ENCODE results near the gene VAMP5. TPM values are rescaled to one million over a fixed set of nuclear protein-coding genes. Genes with fewer than 3 reads are reported as not detected.

Gene VAMP5
- 0.87 and 2.6 TPM in 2 replicates for total RNA-seq (2014; rRNA removed; shearing (Covaris generic))
- polyA plus RNA-seq (2016; fragmentation: Nextera tagmentation; extraction: Ambion mirVana), result 5.5 and 7.8 TPM in 2 replicates
- long read RNA-seq, partial matches to known transcripts, result 0 of 2 reads
- long read RNA-seq, other reads (novel, unspliced or antisense), result 0 of 2 reads

GRCh38 chr2:85584354-85584856, at the start of gene VAMP5:
Gene VAMP5, plus strand, starts transcription at chr2:85584431. Its CDS starts 60 bp downstream, at chr2:85584491.
- DNase-seq (ENCODE audit: low spot score) (peak; percentile 55), ATAC-seq (peak; percentile 87)
- 0 out of 2 replicates have a peak, but pooled peaks cover 3% of the 10 kb centered on the region for H3F3A ChIP-seq (replicated peaks; ENCODE audit: low read depth)
- H3K36me3 ChIP-seq (ENCODE audit: insufficient read depth), result no peaks in the 10 kb centered on the region
- H3K9me2 ChIP-seq (ENCODE audit: insufficient read depth), result no peaks in the 10 kb centered on the region
- H3K27ac ChIP-seq (ENCODE audit: low read depth), result no peak within 1 kb of the TSS
- H3K27ac Mint-ChIP-seq, result no peak within 1 kb of the TSS
- H3K4me3 Mint-ChIP-seq, result peak within 1 kb of the TSS; percentile 67
- 0 out of 3 replicates have a peak, but pooled peaks cover 3% of the 10 kb centered on the region for H3K9me3 Mint-ChIP-seq
- peaks cover 31% of the 10 kb centered on the region for H3K27me3 ChIP-seq (ENCODE audit: insufficient read depth)
- peaks cover 10% of the 10 kb centered on the region; the same call in 1 of the 3 replicates for H3K36me3 Mint-ChIP-seq (ENCODE audit: low read depth)
- peak within 1 kb of the TSS; percentile 86 for H3K4me2 ChIP-seq
- no peaks in the 10 kb centered on the region for H4K20me1 ChIP-seq (replicated peaks; ENCODE audit: insufficient read depth)
- H3K4me1 ChIP-seq (ENCODE audit: insufficient read depth), result peaks cover 13% of the 10 kb centered on the region; the same call in 1 of the 2 replicates
- no peak for TF ChIP-seq ZNF331 (CRISPR knock-in tag; IDR thresholded peaks at IDR 0.05; ENCODE audit: low read depth)
- no peak for TF ChIP-seq CTCF (conservative IDR thresholded peaks at IDR 0.05; ENCODE audit: low read depth in 2 of 2)
- TF ChIP-seq JUNB (IDR thresholded peaks at IDR 0.05; ENCODE audit: unreplicated experiment), result no peak
- TF ChIP-seq POLR2AphosphoS5 (IDR thresholded peaks at IDR 0.05; ENCODE audit: low read depth), result peak; percentile 48; the same call in 1 of the 2 replicates
- no peak for TF ChIP-seq EZH2phosphoT487 (IDR thresholded peaks at IDR 0.05; ENCODE audit: unreplicated experiment)
- no peak for TF ChIP-seq ZNF114 (CRISPR knock-in tag; IDR thresholded peaks at IDR 0.05)
- peak within 1 kb of the TSS; percentile 95 for H2AFZ ChIP-seq
- H3K79me2 ChIP-seq (replicated peaks; ENCODE audit: insufficient read depth), result no peaks in the 10 kb centered on the region
- peaks cover 14% of the 10 kb centered on the region for H3K4me1 Mint-ChIP-seq
- peaks cover 28% of the 10 kb centered on the region for H3K27me3 Mint-ChIP-seq (ENCODE audit: insufficient read depth, low read depth, poor library complexity)
- peak within 1 kb of the TSS; percentile 65 for H3K4me3 ChIP-seq

GRCh38 chr2:85534881-85535280, 49.4 kb upstream of the VAMP5 start:
- Mint-ChIP-seq H3K4me3 (no peak overlapping the region), H3K4me1 (peaks cover 16% of the 10 kb centered on the region), H3K9me3 (peaks cover 3% of the 10 kb centered on the region; the same call in 2 of the 3 replicates), H3K27me3 (ENCODE audit: insufficient read depth, low read depth, poor library complexity) (peaks cover 16% of the 10 kb centered on the region), H3K27ac (no peak overlapping the region), H3K36me3 (ENCODE audit: low read depth) (peaks cover 12% of the 10 kb centered on the region)
- H3K79me2 ChIP-seq (replicated peaks; ENCODE audit: insufficient read depth), result peaks cover 18% of the 10 kb centered on the region
- H3F3A ChIP-seq (replicated peaks; ENCODE audit: low read depth), result 0 out of 2 replicates have a peak, but pooled peaks cover 2% of the 10 kb centered on the region
- H3K27ac ChIP-seq (ENCODE audit: low read depth), result no peak overlapping the region
- peaks cover 1% of the 10 kb centered on the region; the same call in 1 of the 2 replicates for H3K36me3 ChIP-seq (ENCODE audit: insufficient read depth)
- DNase-seq (ENCODE audit: low spot score), result no peak
- H3K4me2 ChIP-seq, result no peak overlapping the region
- no peak overlapping the region for H3K4me3 ChIP-seq
- H3K9me2 ChIP-seq (ENCODE audit: insufficient read depth), result no peaks in the 10 kb centered on the region
- H4K20me1 ChIP-seq (replicated peaks; ENCODE audit: insufficient read depth), result peaks cover 3% of the 10 kb centered on the region
- no peak for ATAC-seq
- no peaks in the 10 kb centered on the region for H3K27me3 ChIP-seq (ENCODE audit: insufficient read depth)
- no peak for TF ChIP-seq ZNF331 (CRISPR knock-in tag; IDR thresholded peaks at IDR 0.05; ENCODE audit: low read depth)
- H2AFZ ChIP-seq, result no peak overlapping the region
- peaks cover 7% of the 10 kb centered on the region; the same call in 1 of the 2 replicates for H3K4me1 ChIP-seq (ENCODE audit: insufficient read depth)

GRCh38 chr2:85536479-85536878, 47.8 kb upstream of the VAMP5 start:
- H3K27ac ChIP-seq (ENCODE audit: low read depth), result no peak overlapping the region
- no peak overlapping the region for H3K4me3 ChIP-seq
- DNase-seq (ENCODE audit: low spot score), result no peak
- no peak for TF ChIP-seq JUNB (IDR thresholded peaks at IDR 0.05; ENCODE audit: unreplicated experiment)
- TF ChIP-seq ZNF462 (CRISPR knock-in tag; IDR thresholded peaks at IDR 0.05), result no peak

More at GRCh38 chr2:85536479-85536878, 47.8 kb upstream of the VAMP5 start:
- peak overlapping the region; percentile 32; the same call in 2 of the 3 replicates for H3K4me3 Mint-ChIP-seq
- no peak overlapping the region for H3K27ac Mint-ChIP-seq
- H3K27me3 ChIP-seq (ENCODE audit: insufficient read depth), result no peaks in the 10 kb centered on the region
- peaks cover 23% of the 10 kb centered on the region for H3K4me1 Mint-ChIP-seq
- H4K20me1 ChIP-seq (replicated peaks; ENCODE audit: insufficient read depth), result peaks cover 19% of the 10 kb centered on the region
- H3K36me3 Mint-ChIP-seq (ENCODE audit: low read depth), result peaks cover 28% of the 10 kb centered on the region
- peaks cover 17% of the 10 kb centered on the region for H3K36me3 ChIP-seq (ENCODE audit: insufficient read depth)
- peaks cover 16% of the 10 kb centered on the region for H3K27me3 Mint-ChIP-seq (ENCODE audit: insufficient read depth, low read depth, poor library complexity)
- H3K9me2 ChIP-seq (ENCODE audit: insufficient read depth), result no peaks in the 10 kb centered on the region
- H3K4me1 ChIP-seq (ENCODE audit: insufficient read depth), result peaks cover 17% of the 10 kb centered on the region
- peaks cover 34% of the 10 kb centered on the region for H3K79me2 ChIP-seq (replicated peaks; ENCODE audit: insufficient read depth)
- H2AFZ ChIP-seq, result no peak overlapping the region
- peaks cover 3% of the 10 kb centered on the region; the same call in 2 of the 3 replicates for H3K9me3 Mint-ChIP-seq
- no peak for ATAC-seq
- peaks cover 18% of the 10 kb centered on the region for H3F3A ChIP-seq (replicated peaks; ENCODE audit: low read depth)
- no peak overlapping the region for H3K4me2 ChIP-seq

Measured in GM23338 (cell line).